Muscle of leg (tissue), 11 donors: ENCODE results near the gene RHO. TPM values are rescaled to one million over a fixed set of nuclear protein-coding genes. Genes with fewer than 3 reads are reported as not detected.

Source experiments
- DNase-seq: peaks from one replicate; pipeline ENCODE4 v3.0.0; 2013
- H3K27ac ChIP-seq: one replicate; pipeline ENCODE4 v1.5.1; 2013; ENCODE audit warnings: mild to moderate bottlenecking, low read length, control low read depth
- H3K27me3 ChIP-seq: one replicate; pipeline ENCODE4 v1.6.1; 2013; ENCODE audit warnings: low read length; ENCODE audit not compliant: control insufficient read depth, insufficient read depth
- H3K36me3 ChIP-seq: one replicate; pipeline ENCODE4 v1.6.1; 2013; ENCODE audit warnings: low read length; ENCODE audit not compliant: control insufficient read depth, insufficient read depth
- H3K4me1 ChIP-seq: one replicate; pipeline ENCODE4 v1.6.1; 2013; ENCODE audit warnings: low read length; ENCODE audit not compliant: control insufficient read depth, insufficient read depth
- H3K4me3 ChIP-seq: one replicate; pipeline ENCODE4 v1.5.1; 2013; ENCODE audit warnings: low read length, control low read depth
- H3K9me3 ChIP-seq: replicated peaks from 2 replicates; pipeline ENCODE4 v1.6.1; 2013; ENCODE audit warnings: low read depth, low read length; ENCODE audit not compliant: control insufficient read depth
- WGBS: methylation state at CpG from one replicate; pipeline ENCODE4 v1.1.5; 2013; ENCODE audit warnings: missing lambda C conversion rate; ENCODE audit not compliant: insufficient coverage; 5-methylcytosine and 5-hydroxymethylcytosine counted together
- polyA plus RNA-seq, 8 donors: library from polyadenylated mRNA; unstranded; fragments of 120-200 nt; gene quantifications; one replicate each; pipeline versions ENCODE4 v1.2.1 to v1.2.3, GENCODE V29; 2013; ENCODE audit warnings: inconsistent platforms in 1 of 8, low replicate concordance in 1 of 8; ENCODE audit not compliant: insufficient read length in 8 of 8, insufficient read depth in 1 of 8
- total RNA-seq: library from RNA; stranded (reverse); fragments of 120-200 nt; gene quantifications from one replicate; pipeline ENCODE4 v1.2.4, GENCODE V29; 2013

Gene RHO
- total and polyA plus RNA-seq, 9 donors = 0.04 to 0.10 (median 0.06) TPM; not detected in 5

DNA sequence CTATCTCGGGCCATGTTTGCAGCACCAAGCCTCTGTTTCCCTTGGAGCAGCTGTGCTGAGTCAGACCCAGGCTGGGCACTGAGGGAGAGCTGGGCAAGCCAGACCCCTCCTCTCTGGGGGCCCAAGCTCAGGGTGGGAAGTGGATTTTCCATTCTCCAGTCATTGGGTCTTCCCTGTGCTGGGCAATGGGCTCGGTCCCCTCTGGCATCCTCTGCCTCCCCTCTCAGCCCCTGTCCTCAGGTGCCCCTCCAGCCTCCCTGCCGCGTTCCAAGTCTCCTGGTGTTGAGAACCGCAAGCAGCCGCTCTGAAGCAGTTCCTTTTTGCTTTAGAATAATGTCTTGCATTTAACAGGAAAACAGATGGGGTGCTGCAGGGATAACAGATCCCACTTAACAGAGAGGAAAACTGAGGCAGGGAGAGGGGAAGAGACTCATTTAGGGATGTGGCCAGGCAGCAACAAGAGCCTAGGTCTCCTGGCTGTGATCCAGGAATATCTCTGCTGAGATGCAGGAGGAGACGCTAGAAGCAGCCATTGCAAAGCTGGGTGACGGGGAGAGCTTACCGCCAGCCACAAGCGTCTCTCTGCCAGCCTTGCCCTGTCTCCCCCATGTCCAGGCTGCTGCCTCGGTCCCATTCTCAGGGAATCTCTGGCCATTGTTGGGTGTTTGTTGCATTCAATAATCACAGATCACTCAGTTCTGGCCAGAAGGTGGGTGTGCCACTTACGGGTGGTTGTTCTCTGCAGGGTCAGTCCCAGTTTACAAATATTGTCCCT lies 1.2 kb downstream of the RHO start:
- no peaks in the 10 kb centered on the region for H3K9me3 ChIP-seq
- H3K27me3 ChIP-seq = no peaks in the 10 kb centered on the region
- DNase-seq = no peak
- H3K36me3 ChIP-seq = no peaks in the 10 kb centered on the region
- no peak overlapping the region for H3K27ac ChIP-seq
- peaks cover 16% of the 10 kb centered on the region for H3K4me1 ChIP-seq
- 58% methylated on average over 5 of the region's 12 CpGs for WGBS
- H3K4me3 ChIP-seq = no peak overlapping the region

DNA sequence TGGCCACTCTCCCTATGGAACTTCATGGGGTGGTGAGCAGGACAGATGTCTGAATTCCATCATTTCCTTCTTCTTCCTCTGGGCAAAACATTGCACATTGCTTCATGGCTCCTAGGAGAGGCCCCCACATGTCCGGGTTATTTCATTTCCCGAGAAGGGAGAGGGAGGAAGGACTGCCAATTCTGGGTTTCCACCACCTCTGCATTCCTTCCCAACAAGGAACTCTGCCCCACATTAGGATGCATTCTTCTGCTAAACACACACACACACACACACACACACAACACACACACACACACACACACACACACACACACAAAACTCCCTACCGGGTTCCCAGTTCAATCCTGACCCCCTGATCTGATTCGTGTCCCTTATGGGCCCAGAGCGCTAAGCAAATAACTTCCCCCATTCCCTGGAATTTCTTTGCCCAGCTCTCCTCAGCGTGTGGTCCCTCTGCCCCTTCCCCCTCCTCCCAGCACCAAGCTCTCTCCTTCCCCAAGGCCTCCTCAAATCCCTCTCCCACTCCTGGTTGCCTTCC lies 1.9 kb downstream of the RHO start:
- no peak overlapping the region for H3K27ac ChIP-seq
- no peak overlapping the region for H3K4me3 ChIP-seq
- no peaks in the 10 kb centered on the region for H3K27me3 ChIP-seq
- WGBS = 16% methylated on average over 3 of the region's 6 CpGs
- DNase-seq = peak; percentile 31
- no peaks in the 10 kb centered on the region for H3K36me3 ChIP-seq
- no peaks in the 10 kb centered on the region for H3K9me3 ChIP-seq
- H3K4me1 ChIP-seq = peaks cover 16% of the 10 kb centered on the region

DNA sequence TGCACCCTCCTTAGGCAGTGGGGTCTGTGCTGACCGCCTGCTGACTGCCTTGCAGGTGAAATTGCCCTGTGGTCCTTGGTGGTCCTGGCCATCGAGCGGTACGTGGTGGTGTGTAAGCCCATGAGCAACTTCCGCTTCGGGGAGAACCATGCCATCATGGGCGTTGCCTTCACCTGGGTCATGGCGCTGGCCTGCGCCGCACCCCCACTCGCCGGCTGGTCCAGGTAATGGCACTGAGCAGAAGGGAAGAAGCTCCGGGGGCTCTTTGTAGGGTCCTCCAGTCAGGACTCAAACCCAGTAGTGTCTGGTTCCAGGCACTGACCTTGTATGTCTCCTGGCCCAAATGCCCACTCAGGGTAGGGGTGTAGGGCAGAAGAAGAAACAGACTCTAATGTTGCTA lies 2.4 kb downstream of the RHO start:
- Histone ChIP-seq H3K36me3 (no peaks in the 10 kb centered on the region), H3K27me3 (no peaks in the 10 kb centered on the region), H3K27ac (no peak overlapping the region), H3K4me1 (peaks cover 16% of the 10 kb centered on the region), H3K4me3 (no peak overlapping the region), H3K9me3 (no peaks in the 10 kb centered on the region)
- 96% methylated on average over 13 of the region's 13 CpGs for WGBS
- no peak for DNase-seq

DNA sequence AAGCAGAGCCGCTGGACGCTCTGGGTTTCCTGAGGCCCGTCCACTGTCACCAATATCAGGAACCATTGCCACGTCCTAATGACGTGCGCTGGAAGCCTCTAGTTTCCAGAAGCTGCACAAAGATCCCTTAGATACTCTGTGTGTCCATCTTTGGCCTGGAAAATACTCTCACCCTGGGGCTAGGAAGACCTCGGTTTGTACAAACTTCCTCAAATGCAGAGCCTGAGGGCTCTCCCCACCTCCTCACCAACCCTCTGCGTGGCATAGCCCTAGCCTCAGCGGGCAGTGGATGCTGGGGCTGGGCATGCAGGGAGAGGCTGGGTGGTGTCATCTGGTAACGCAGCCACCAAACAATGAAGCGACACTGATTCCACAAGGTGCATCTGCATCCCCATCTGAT lies 3.3 kb downstream of the RHO start:
- Histone ChIP-seq H3K4me1 (peaks cover 16% of the 10 kb centered on the region), H3K9me3 (no peaks in the 10 kb centered on the region), H3K27ac (no peak overlapping the region), H3K36me3 (no peaks in the 10 kb centered on the region), H3K4me3 (no peak overlapping the region), H3K27me3 (no peaks in the 10 kb centered on the region)
- DNase-seq = no peak
- 94% methylated on average over 9 of the region's 11 CpGs for WGBS

DNA sequence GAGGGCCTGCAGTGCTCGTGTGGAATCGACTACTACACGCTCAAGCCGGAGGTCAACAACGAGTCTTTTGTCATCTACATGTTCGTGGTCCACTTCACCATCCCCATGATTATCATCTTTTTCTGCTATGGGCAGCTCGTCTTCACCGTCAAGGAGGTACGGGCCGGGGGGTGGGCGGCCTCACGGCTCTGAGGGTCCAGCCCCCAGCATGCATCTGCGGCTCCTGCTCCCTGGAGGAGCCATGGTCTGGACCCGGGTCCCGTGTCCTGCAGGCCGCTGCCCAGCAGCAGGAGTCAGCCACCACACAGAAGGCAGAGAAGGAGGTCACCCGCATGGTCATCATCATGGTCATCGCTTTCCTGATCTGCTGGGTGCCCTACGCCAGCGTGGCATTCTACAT lies 3.8 kb downstream of the RHO start:
- no peak for DNase-seq
- Histone ChIP-seq H3K27me3 (no peaks in the 10 kb centered on the region), H3K4me3 (no peak overlapping the region), H3K4me1 (peaks cover 16% of the 10 kb centered on the region), H3K27ac (no peak overlapping the region), H3K36me3 (no peaks in the 10 kb centered on the region), H3K9me3 (no peaks in the 10 kb centered on the region)
- WGBS = 94% methylated on average over 20 of the region's 20 CpGs

DNA sequence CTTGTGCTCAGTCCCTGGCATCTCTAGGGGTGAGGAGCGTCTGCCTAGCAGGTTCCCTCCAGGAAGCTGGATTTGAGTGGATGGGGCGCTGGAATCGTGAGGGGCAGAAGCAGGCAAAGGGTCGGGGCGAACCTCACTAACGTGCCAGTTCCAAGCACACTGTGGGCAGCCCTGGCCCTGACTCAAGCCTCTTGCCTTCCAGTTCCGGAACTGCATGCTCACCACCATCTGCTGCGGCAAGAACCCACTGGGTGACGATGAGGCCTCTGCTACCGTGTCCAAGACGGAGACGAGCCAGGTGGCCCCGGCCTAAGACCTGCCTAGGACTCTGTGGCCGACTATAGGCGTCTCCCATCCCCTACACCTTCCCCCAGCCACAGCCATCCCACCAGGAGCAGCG lies 5.0 kb downstream of the RHO start:
- WGBS = 88% methylated on average over 12 of the region's 16 CpGs

DNA sequence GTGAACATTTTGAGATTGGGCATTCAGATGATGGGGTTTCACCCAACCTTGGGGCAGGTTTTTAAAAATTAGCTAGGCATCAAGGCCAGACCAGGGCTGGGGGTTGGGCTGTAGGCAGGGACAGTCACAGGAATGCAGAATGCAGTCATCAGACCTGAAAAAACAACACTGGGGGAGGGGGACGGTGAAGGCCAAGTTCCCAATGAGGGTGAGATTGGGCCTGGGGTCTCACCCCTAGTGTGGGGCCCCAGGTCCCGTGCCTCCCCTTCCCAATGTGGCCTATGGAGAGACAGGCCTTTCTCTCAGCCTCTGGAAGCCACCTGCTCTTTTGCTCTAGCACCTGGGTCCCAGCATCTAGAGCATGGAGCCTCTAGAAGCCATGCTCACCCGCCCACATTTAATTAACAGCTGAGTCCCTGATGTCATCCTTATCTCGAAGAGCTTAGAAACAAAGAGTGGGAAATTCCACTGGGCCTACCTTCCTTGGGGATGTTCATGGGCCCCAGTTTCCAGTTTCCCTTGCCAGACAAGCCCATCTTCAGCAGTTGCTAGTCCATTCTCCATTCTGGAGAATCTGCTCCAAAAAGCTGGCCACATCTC lies 6.1 kb downstream of the RHO start:
- no peak for DNase-seq
- Histone ChIP-seq H3K27me3 (no peaks in the 10 kb centered on the region), H3K4me1 (peaks cover 18% of the 10 kb centered on the region), H3K27ac (no peak overlapping the region), H3K9me3 (no peaks in the 10 kb centered on the region), H3K36me3 (no peaks in the 10 kb centered on the region), H3K4me3 (no peak overlapping the region)
- 70% methylated on average over 4 of the region's 4 CpGs for WGBS

More for the DNA sequence above, 5.0 kb downstream of the RHO start:
- no peak overlapping the region for H3K27ac ChIP-seq
- H3K4me3 ChIP-seq = no peak overlapping the region
- no peak for DNase-seq
- H3K36me3 ChIP-seq = no peaks in the 10 kb centered on the region
- H3K9me3 ChIP-seq = no peaks in the 10 kb centered on the region
- H3K4me1 ChIP-seq = peaks cover 16% of the 10 kb centered on the region
- H3K27me3 ChIP-seq = no peaks in the 10 kb centered on the region

DNA sequence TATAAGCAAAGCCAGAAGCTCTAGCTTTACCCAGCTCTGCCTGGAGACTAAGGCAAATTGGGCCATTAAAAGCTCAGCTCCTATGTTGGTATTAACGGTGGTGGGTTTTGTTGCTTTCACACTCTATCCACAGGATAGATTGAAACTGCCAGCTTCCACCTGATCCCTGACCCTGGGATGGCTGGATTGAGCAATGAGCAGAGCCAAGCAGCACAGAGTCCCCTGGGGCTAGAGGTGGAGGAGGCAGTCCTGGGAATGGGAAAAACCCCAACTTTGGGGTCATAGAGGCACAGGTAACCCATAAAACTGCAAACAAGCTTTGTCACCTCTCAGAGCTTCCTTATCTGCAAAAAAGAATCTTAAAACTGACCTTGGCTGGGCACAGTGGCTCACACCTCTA lies 6.6 kb downstream of the RHO start:
- H3K4me3 ChIP-seq = no peak overlapping the region
- H3K27me3 ChIP-seq = no peaks in the 10 kb centered on the region
- no peaks in the 10 kb centered on the region for H3K9me3 ChIP-seq
- peaks cover 15% of the 10 kb centered on the region for H3K4me1 ChIP-seq
- H3K36me3 ChIP-seq = no peaks in the 10 kb centered on the region
- no CpG with 5 or more reads among the region's 1 CpG for WGBS
- H3K27ac ChIP-seq = no peak overlapping the region
- DNase-seq = no peak

DNA sequence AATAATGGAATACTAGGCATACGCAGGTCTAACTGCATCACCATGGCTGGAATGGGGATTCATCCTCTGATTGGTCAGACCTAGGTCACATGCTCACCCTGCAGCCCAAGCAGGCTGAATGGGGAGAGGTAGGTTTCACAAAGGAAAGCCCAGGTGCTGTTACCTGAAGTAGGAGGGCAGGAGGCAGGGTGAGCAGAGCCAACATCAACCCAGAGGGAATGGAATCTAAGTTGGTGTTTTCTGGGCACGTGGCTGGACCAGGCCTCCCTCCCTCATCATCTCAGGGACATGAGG lies 7.9 kb downstream of the RHO start:
- H3K4me3 ChIP-seq = no peak overlapping the region
- H3K27me3 ChIP-seq = no peaks in the 10 kb centered on the region
- H3K4me1 ChIP-seq = peaks cover 9% of the 10 kb centered on the region
- no peak overlapping the region for H3K27ac ChIP-seq
- no peaks in the 10 kb centered on the region for H3K9me3 ChIP-seq
- no peak for DNase-seq
- H3K36me3 ChIP-seq = no peaks in the 10 kb centered on the region
- WGBS = no CpG with 5 or more reads among the region's 2 CpGs

DNA sequence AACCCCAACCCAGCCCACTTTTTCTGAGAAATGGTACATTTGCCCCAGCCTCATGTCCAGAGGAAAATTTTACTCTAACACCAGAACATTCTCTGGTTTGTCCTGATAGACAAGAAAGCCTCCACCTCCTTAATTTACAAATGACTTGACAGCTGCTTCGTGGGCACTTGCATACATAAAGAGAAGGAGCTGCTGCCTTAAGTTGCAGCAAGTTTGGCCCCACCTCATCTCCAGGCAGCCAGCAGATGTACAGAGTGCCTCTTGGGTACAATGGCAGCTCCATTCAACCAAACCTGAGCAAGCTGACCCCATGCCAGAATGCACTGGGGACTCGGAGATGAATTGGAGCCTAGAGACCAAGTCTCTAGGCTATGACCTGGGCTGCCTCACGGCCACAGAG lies 8.4 kb downstream of the RHO start:
- H3K36me3 ChIP-seq = no peaks in the 10 kb centered on the region
- no peak overlapping the region for H3K27ac ChIP-seq
- no peak for DNase-seq
- peaks cover 9% of the 10 kb centered on the region for H3K4me1 ChIP-seq
- no peaks in the 10 kb centered on the region for H3K27me3 ChIP-seq
- no peak overlapping the region for H3K4me3 ChIP-seq
- WGBS = 92% methylated on average over 2 of the region's 3 CpGs
- no peaks in the 10 kb centered on the region for H3K9me3 ChIP-seq
